ENCODE data around the gene SLC35F4.
"Not testable (repeated sequence)": the region's sequence is repeated elsewhere in the genome, so short reads cannot be mapped to it uniquely, and the experiment has no call there.

- not testable (repeated sequence) for TF ChIP-seq CTCF, POLR2A (IDR thresholded peaks at IDR 0.05)
These were observed 156.8 kb downstream of the SLC35F4 start for GRCh38 chr14:57709086-57709485.

Measured in adrenal gland (tissue), 5 donors.